HEK293 (cell line): Measurements from ENCODE around the gene MRPL55.

Experiments used
- IKZF3 ChIP-seq: fragments of 450-650 bp; IDR thresholded peaks from 2 replicates; pipeline ENCODE4 v1.5.0; 2018; ENCODE audit warnings: missing biosample characterization, mild to moderate bottlenecking, missing genetic modification characterization, moderate library complexity
- KLF9 ChIP-seq: fragments of 450-650 bp; formaldehyde crosslinking; IDR thresholded peaks from 2 replicates; pipeline ENCODE4 v1.5.1; 2016; ENCODE audit warnings: missing biosample characterization, missing genetic modification characterization, low read depth
- ZBTB20 ChIP-seq: fragments of 450-650 bp; formaldehyde crosslinking; IDR thresholded peaks from 2 replicates; pipeline ENCODE4 v1.5.1; 2016; ENCODE audit warnings: missing biosample characterization, missing genetic modification characterization
- ZFP3 ChIP-seq: fragments of 450-650 bp; formaldehyde crosslinking; IDR thresholded peaks from 2 replicates; pipeline ENCODE4 v1.5.1; 2016; ENCODE audit warnings: low read depth, missing biosample characterization, missing genetic modification characterization
- ZFP41 ChIP-seq: fragments of 450-650 bp; formaldehyde crosslinking; IDR thresholded peaks from 2 replicates; pipeline ENCODE4 v1.5.1; 2016; ENCODE audit warnings: missing biosample characterization, missing genetic modification characterization, borderline replicate concordance
- ZNF140 ChIP-seq: fragments of 450-650 bp; formaldehyde crosslinking; IDR thresholded peaks from 2 replicates; pipeline ENCODE4 v1.5.1; 2016; ENCODE audit warnings: missing biosample characterization, missing genetic modification characterization
- ZNF292 ChIP-seq: fragments of 450-650 bp; formaldehyde crosslinking; IDR thresholded peaks from 2 replicates; pipeline ENCODE4 v1.5.1; 2016; ENCODE audit warnings: low read depth, missing biosample characterization, missing genetic modification characterization, borderline replicate concordance
- ZNF433 ChIP-seq: fragments of 450-650 bp; formaldehyde crosslinking; IDR thresholded peaks from 2 replicates; pipeline ENCODE4 v1.5.1; 2016; ENCODE audit warnings: missing biosample characterization, missing genetic modification characterization, low read depth
- ZNF501 ChIP-seq: fragments of 450-650 bp; formaldehyde crosslinking; IDR thresholded peaks from 2 replicates; pipeline ENCODE4 v1.5.1; 2016; ENCODE audit warnings: missing biosample characterization, missing genetic modification characterization
- ZNF600 ChIP-seq: fragments of 450-650 bp; formaldehyde crosslinking; IDR thresholded peaks from 2 replicates; pipeline ENCODE4 v1.5.1; 2016; ENCODE audit warnings: missing biosample characterization, missing genetic modification characterization
- ZNF624 ChIP-seq: fragments of 450-650 bp; formaldehyde crosslinking; IDR thresholded peaks from 2 replicates; pipeline ENCODE4 v1.5.1; 2017; ENCODE audit warnings: missing biosample characterization, missing genetic modification characterization
- ZNF654 ChIP-seq: fragments of 450-650 bp; formaldehyde crosslinking; IDR thresholded peaks from 2 replicates; pipeline ENCODE4 v1.5.1; 2016; ENCODE audit warnings: low read depth, missing biosample characterization, missing genetic modification characterization
- ZSCAN16 ChIP-seq: fragments of 450-650 bp; formaldehyde crosslinking; IDR thresholded peaks from 2 replicates; pipeline ENCODE4 v1.5.1; 2016; ENCODE audit warnings: missing biosample characterization, missing genetic modification characterization
- TF ChIP-seq, protein P1 (sequence below): fragments of 450-650 bp; formaldehyde crosslinking; conservative IDR thresholded peaks from 2 replicates; pipeline ENCODE4 v1.5.1; 2016; ENCODE audit warnings: low read depth, missing biosample characterization, missing genetic modification characterization
- TF ChIP-seq, protein P2 (sequence below): fragments of 450-650 bp; formaldehyde crosslinking; IDR thresholded peaks from 2 replicates; pipeline ENCODE4 v1.5.1; 2016; ENCODE audit warnings: missing biosample characterization, missing genetic modification characterization
- TF ChIP-seq, protein P3 (sequence below): IDR thresholded peaks from 2 replicates; pipeline ENCODE4 v1.6.1; 2011; ENCODE audit warnings: mild to moderate bottlenecking, low read depth, low read length, borderline replicate concordance
- TF ChIP-seq, protein P4 (sequence below): fragments of 450-650 bp; formaldehyde crosslinking; IDR thresholded peaks from 2 replicates; pipeline ENCODE4 v1.5.1; 2016; ENCODE audit warnings: missing biosample characterization, missing genetic modification characterization
- TF ChIP-seq, protein P5 (sequence below): fragments of 450-650 bp; formaldehyde crosslinking; optimal IDR thresholded peaks from 2 replicates; pipeline ENCODE3; 2016; ENCODE audit warnings: missing biosample characterization, mild to moderate bottlenecking, missing genetic modification characterization
- TF ChIP-seq, protein P6 (sequence below): fragments of 450-650 bp; formaldehyde crosslinking; IDR thresholded peaks from 2 replicates; pipeline ENCODE4 v1.5.1; 2016; ENCODE audit warnings: missing biosample characterization, missing genetic modification characterization
- TF ChIP-seq, protein P7 (sequence below): fragments of 450-650 bp; formaldehyde crosslinking; IDR thresholded peaks from 2 replicates; pipeline ENCODE4 v1.5.1; 2016; ENCODE audit warnings: missing biosample characterization, missing genetic modification characterization

Gene MRPL55

DNA sequence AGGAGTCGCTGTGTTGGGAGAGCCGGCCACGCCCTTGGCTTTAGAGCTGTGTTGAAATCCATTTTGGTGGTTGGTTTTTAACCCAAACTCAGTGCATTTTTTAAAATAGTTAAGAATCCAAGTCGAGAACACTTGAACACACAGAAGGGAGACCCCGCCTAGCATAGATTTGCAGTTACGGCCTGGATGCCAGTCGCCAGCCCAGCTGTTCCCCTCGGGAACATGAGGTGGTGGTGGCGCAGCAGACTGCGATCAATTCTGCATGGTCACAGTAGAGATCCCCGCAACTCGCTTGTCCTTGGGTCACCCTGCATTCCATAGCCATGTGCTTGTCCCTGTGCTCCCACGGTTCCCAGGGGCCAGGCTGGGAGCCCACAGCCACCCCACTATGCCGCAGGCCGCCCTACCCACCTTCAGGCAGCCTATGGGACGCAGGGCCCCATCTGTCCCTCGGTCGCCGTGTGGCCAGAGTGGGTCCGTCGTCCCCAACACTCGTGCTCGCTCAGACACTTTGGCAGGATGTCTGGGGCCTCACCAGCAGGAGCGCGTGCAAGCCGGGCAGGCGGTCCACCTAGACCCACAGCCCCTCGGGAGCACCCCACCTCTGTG lies 10.7 kb downstream of the MRPL55 start (continued):
- TF ChIP-seq, protein P1, sequence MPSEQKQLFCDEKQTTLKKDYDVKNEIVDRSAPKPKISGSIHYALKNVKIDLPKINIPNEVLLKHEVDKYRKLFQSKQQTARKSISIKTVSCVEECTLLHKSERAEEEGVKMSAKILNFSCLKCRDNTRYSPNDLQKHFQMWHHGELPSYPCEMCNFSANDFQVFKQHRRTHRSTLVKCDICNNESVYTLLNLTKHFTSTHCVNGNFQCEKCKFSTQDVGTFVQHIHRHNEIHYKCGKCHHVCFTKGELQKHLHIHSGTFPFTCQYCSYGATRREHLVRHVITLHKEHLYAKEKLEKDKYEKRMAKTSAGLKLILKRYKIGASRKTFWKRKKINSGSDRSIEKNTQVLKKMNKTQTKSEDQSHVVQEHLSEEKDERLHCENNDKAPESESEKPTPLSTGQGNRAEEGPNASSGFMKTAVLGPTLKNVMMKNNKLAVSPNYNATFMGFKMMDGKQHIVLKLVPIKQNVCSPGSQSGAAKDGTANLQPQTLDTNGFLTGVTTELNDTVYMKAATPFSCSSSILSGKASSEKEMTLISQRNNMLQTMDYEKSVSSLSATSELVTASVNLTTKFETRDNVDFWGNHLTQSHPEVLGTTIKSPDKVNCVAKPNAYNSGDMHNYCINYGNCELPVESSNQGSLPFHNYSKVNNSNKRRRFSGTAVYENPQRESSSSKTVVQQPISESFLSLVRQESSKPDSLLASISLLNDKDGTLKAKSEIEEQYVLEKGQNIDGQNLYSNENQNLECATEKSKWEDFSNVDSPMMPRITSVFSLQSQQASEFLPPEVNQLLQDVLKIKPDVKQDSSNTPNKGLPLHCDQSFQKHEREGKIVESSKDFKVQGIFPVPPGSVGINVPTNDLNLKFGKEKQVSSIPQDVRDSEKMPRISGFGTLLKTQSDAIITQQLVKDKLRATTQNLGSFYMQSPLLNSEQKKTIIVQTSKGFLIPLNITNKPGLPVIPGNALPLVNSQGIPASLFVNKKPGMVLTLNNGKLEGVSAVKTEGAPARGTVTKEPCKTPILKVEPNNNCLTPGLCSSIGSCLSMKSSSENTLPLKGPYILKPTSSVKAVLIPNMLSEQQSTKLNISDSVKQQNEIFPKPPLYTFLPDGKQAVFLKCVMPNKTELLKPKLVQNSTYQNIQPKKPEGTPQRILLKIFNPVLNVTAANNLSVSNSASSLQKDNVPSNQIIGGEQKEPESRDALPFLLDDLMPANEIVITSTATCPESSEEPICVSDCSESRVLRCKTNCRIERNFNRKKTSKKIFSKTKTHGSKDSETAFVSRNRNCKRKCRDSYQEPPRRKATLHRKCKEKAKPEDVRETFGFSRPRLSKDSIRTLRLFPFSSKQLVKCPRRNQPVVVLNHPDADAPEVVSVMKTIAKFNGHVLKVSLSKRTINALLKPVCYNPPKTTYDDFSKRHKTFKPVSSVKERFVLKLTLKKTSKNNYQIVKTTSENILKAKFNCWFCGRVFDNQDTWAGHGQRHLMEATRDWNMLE (tag by site-specific recombination) = no peak
- TF ChIP-seq ZFP41 (tag by site-specific recombination) = no peak
- TF ChIP-seq, protein P2, sequence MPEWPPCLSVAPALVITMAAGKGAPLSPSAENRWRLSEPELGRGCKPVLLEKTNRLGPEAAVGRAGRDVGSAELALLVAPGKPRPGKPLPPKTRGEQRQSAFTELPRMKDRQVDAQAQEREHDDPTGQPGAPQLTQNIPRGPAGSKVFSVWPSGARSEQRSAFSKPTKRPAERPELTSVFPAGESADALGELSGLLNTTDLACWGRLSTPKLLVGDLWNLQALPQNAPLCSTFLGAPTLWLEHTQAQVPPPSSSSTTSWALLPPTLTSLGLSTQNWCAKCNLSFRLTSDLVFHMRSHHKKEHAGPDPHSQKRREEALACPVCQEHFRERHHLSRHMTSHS = no peak
- no peak for TF ChIP-seq ZNF654 (tag by site-specific recombination)
- no peak for TF ChIP-seq ZNF600 (tag by site-specific recombination)
- TF ChIP-seq ZNF433 (tag by site-specific recombination) = no peak
- TF ChIP-seq, protein P3, sequence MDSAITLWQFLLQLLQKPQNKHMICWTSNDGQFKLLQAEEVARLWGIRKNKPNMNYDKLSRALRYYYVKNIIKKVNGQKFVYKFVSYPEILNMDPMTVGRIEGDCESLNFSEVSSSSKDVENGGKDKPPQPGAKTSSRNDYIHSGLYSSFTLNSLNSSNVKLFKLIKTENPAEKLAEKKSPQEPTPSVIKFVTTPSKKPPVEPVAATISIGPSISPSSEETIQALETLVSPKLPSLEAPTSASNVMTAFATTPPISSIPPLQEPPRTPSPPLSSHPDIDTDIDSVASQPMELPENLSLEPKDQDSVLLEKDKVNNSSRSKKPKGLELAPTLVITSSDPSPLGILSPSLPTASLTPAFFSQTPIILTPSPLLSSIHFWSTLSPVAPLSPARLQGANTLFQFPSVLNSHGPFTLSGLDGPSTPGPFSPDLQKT = no peak
- no peak for TF ChIP-seq IKZF3 (tag by site-specific recombination)
- TF ChIP-seq KLF9 (tag by site-specific recombination) = no peak
- TF ChIP-seq ZNF501 (tag by site-specific recombination) = 0 out of 2 replicates have a peak, but pooled peaks have one; percentile 29
- TF ChIP-seq, protein P4, sequence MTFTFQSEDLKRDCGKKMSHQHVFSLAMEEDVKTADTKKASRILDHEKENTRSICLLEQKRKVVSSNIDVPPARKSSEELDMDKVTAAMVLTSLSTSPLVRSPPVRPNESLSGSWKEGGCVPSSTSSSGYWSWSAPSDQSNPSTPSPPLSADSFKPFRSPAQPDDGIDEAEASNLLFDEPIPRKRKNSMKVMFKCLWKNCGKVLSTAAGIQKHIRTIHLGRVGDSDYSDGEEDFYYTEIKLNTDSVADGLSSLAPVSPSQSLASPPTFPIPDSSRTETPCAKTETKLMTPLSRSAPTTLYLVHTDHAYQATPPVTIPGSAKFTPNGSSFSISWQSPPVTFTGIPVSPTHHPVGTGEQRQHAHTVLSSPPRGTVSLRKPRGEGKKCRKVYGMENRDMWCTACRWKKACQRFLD (tag by site-specific recombination) = no peak
- TF ChIP-seq, protein P5, sequence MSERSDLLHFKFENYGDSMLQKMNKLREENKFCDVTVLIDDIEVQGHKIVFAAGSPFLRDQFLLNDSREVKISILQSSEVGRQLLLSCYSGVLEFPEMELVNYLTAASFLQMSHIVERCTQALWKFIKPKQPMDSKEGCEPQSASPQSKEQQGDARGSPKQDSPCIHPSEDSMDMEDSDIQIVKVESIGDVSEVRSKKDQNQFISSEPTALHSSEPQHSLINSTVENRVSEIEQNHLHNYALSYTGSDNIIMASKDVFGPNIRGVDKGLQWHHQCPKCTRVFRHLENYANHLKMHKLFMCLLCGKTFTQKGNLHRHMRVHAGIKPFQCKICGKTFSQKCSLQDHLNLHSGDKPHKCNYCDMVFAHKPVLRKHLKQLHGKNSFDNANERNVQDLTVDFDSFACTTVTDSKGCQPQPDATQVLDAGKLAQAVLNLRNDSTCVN (tag by site-specific recombination) = no peak
- TF ChIP-seq ZBTB20 (tag by site-specific recombination) = no peak
- TF ChIP-seq ZFP3 (tag by site-specific recombination) = no peak
- no peak for TF ChIP-seq ZSCAN16 (tag by site-specific recombination)
- TF ChIP-seq, protein P6, sequence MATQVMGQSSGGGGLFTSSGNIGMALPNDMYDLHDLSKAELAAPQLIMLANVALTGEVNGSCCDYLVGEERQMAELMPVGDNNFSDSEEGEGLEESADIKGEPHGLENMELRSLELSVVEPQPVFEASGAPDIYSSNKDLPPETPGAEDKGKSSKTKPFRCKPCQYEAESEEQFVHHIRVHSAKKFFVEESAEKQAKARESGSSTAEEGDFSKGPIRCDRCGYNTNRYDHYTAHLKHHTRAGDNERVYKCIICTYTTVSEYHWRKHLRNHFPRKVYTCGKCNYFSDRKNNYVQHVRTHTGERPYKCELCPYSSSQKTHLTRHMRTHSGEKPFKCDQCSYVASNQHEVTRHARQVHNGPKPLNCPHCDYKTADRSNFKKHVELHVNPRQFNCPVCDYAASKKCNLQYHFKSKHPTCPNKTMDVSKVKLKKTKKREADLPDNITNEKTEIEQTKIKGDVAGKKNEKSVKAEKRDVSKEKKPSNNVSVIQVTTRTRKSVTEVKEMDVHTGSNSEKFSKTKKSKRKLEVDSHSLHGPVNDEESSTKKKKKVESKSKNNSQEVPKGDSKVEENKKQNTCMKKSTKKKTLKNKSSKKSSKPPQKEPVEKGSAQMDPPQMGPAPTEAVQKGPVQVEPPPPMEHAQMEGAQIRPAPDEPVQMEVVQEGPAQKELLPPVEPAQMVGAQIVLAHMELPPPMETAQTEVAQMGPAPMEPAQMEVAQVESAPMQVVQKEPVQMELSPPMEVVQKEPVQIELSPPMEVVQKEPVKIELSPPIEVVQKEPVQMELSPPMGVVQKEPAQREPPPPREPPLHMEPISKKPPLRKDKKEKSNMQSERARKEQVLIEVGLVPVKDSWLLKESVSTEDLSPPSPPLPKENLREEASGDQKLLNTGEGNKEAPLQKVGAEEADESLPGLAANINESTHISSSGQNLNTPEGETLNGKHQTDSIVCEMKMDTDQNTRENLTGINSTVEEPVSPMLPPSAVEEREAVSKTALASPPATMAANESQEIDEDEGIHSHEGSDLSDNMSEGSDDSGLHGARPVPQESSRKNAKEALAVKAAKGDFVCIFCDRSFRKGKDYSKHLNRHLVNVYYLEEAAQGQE (tag by site-specific recombination) = no peak
- TF ChIP-seq ZNF624 (tag by site-specific recombination) = no peak
- TF ChIP-seq ZNF292 = no peak
- no peak for TF ChIP-seq ZNF140 (tag by site-specific recombination)
- TF ChIP-seq, protein P7, sequence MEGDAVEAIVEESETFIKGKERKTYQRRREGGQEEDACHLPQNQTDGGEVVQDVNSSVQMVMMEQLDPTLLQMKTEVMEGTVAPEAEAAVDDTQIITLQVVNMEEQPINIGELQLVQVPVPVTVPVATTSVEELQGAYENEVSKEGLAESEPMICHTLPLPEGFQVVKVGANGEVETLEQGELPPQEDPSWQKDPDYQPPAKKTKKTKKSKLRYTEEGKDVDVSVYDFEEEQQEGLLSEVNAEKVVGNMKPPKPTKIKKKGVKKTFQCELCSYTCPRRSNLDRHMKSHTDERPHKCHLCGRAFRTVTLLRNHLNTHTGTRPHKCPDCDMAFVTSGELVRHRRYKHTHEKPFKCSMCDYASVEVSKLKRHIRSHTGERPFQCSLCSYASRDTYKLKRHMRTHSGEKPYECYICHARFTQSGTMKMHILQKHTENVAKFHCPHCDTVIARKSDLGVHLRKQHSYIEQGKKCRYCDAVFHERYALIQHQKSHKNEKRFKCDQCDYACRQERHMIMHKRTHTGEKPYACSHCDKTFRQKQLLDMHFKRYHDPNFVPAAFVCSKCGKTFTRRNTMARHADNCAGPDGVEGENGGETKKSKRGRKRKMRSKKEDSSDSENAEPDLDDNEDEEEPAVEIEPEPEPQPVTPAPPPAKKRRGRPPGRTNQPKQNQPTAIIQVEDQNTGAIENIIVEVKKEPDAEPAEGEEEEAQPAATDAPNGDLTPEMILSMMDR (tag by site-specific recombination) = no peak
